ENCODE data around the gene CD99L2. TPM values are rescaled to one million over a fixed set of nuclear protein-coding genes. Genes with fewer than 3 reads are reported as not detected.

CD99L2 gene, protein sequence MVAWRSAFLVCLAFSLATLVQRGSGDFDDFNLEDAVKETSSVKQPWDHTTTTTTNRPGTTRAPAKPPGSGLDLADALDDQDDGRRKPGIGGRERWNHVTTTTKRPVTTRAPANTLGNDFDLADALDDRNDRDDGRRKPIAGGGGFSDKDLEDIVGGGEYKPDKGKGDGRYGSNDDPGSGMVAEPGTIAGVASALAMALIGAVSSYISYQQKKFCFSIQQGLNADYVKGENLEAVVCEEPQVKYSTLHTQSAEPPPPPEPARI
- 50.2 to 55.6 TPM (median 54.0 TPM) in 5 replicates for total RNA-seq (2022; extraction: Qiagen RNA extraction; ENCODE audit: low read depth)

DNA sequence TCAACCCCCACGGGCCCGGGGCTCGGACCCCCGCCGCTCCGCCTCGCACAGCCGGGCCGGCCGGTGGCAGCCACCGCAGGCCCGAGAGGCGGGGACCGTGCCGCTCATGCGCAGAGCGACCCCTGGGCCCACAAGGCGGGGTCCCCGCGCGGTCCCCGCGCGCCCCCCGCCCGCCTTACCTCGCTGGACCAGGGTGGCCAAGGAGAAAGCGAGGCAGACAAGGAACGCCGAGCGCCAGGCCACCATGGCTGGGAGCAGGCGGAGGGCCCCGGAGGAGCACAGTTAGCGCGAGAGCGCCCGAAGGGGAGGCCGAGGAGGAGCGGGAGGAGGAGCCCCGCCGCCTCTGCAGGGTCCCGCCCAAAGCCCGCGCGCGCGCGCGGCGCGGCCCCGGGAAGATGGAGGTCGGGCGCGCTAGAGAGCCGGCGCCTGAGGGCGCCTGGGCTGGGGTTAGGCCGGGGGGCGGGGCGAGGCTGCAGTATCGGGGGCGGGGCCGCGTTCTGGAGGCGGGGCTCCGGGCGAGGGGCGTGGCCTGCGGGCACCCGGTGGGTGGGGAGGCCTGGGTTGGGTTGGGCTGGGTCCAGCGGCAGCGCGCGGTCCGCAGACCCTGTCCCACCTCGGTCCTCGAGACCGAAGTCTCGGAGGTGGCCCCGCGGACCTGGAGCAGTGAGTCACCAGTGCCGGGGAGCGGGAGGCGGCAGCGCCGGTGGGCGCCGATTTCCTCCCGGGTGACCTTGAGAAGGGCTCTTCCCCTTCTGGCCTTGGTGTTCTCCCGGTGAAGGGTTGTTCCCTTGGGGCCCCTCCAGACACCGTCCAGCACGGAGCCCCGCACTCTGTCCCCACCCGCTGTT, at the start of gene CD99L2:
TSS of gene CD99L2 (minus strand) at position 326 of the 848 bp plus-strand sequence. CDS start at position 246, 80 bp downstream.

Other genes with a start within 250 kb of the CD99L2 start
- gene MTMR1, start 205.3 kb downstream of the CD99L2 start, total RNA-seq (2022; extraction: Qiagen RNA extraction; ENCODE audit: low read depth) = 11.6 to 17.8 TPM (median 16.7 TPM) in 5 replicates
- gene HMGB3, start 84.7 kb upstream of the CD99L2 start, total RNA-seq (2022; extraction: Qiagen RNA extraction; ENCODE audit: low read depth) = 133 to 190 TPM (median 142 TPM) in 5 replicates

All from A549 treated with RU486 at 1 μM for 4 hours (cell line).